ENCODE data around the gene ATP5F1E. TPM values are rescaled to one million over a fixed set of nuclear protein-coding genes. Genes with fewer than 3 reads are reported as not detected.

The ATP5F1E gene
- total and polyA plus RNA-seq, 2 of the 4 experiments (the other 2 are of a cell fraction): 3.8 to 34.5 TPM

DNA sequence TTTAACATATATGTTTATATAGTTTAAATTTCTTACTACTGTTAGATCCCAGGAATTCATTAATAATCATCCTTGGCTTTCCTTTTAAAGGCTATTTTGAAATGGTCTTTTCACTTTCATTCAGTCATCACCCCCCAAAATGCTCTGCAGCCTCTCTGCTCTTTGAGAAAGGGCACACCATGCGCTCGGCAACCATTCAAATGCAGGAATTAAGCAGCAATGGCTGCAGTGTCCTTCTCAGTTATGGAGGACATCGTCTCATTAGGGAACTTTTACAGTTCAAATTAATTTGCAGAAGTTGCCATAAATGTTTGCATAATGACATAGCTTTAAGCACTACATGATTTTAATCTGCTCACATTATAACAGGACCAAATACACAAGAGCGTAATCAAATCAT lies 6.6 kb downstream of the ATP5F1E start:
- no peak overlapping the region for H2BK15ac ChIP-seq (ENCODE audit: low read depth, low read length)
- 100% methylated on average over 3 of the region's 4 CpGs; no CpG with 5 or more reads in 1 of the 2 experiments for WGBS, 2 experiments (ENCODE audit: extremely low coverage in 2 of 2, insufficient read length in 1 of 2)
- no peak overlapping the region for H3K23ac ChIP-seq (ENCODE audit: low read depth, low read length)
- ChIA-PET CTCF (no interaction called here), POLR2A (ENCODE audit: unreplicated experiment) (no interaction called here)
- DNase-seq: no peak
- H2AK9ac ChIP-seq (replicated peaks; ENCODE audit: low read depth, low read length, poor library complexity): no peak overlapping the region
- no peak overlapping the region for H3K9ac ChIP-seq (ENCODE audit: low read depth, low read length)
- no peak overlapping the region for H3K4ac ChIP-seq (ENCODE audit: low read depth, low read length)
- no peak overlapping the region for H3K18ac ChIP-seq (ENCODE audit: low read depth, low read length)
- peaks cover 31% of the 10 kb centered on the region for H3K36me3 ChIP-seq (ENCODE audit: control insufficient read depth, insufficient read depth, low read length)
- H2BK120ac ChIP-seq (ENCODE audit: low read depth, low read length): no peak overlapping the region
- H2AK5ac ChIP-seq (ENCODE audit: low read depth, low read length): no peak overlapping the region
- H4K5ac ChIP-seq (ENCODE audit: low read depth, low read length): no peak overlapping the region
- no peaks in the 10 kb centered on the region for H3K27me3 ChIP-seq (ENCODE audit: control insufficient read depth, insufficient read depth, low read length)
- H3K4me3 ChIP-seq (ENCODE audit: insufficient read depth, low read depth, low read length): no peak overlapping the region
- no peak overlapping the region for H4K91ac ChIP-seq (ENCODE audit: insufficient read depth, low read depth, low read length)
- H3K4me1 ChIP-seq (ENCODE audit: control insufficient read depth, insufficient read depth, low read length): peaks cover 4% of the 10 kb centered on the region; the same call in 1 of the 2 replicates
- peaks cover 6 to 67% of the 10 kb centered on the region in 2 experiments; a peak in 3 of 4 replicates for H3K79me1 ChIP-seq (ENCODE audit: low read depth in 1 of 2, low read length in 2 of 2)
- no peak overlapping the region for H3K27ac ChIP-seq (ENCODE audit: insufficient read depth, low read length)
- ATAC-seq (ENCODE audit: low read depth): no peak
- no peak overlapping the region for H3K56ac ChIP-seq (ENCODE audit: extremely low read depth, insufficient read depth, low read length)
- no peak overlapping the region for H2BK5ac ChIP-seq (ENCODE audit: low read depth, low read length, poor library complexity, severe bottlenecking)
- dilution Hi-C loops (cut with HindIII; ENCODE audit: low sequenced_read_pairs, unreplicated experiment): no loop called here
- no peaks in the 10 kb centered on the region for H3K9me3 ChIP-seq (ENCODE audit: control insufficient read depth, insufficient read depth, low read length)
- intact Hi-C loops (cut with micrococcal nuclease): loop anchor here (5.0 kb wide), 1 partner anchor 38 kb away; no protein-coding TSS in a partner anchor
- peaks cover 14% of the 10 kb centered on the region for H3K9me1 ChIP-seq (ENCODE audit: insufficient read depth, low read length)
- TF ChIP-seq MAFK (IDR thresholded peaks at IDR 0.05; ENCODE audit: low read depth, low read length): no peak
- TF ChIP-seq RFX5 (IDR thresholded peaks at IDR 0.05; ENCODE audit: low read depth, low read length): no peak
- no peak for TF ChIP-seq FOS (IDR thresholded peaks at IDR 0.05; ENCODE audit: low read depth, low read length)
- no peak overlapping the region for H2BK20ac ChIP-seq (ENCODE audit: low read depth, low read length)
- H3K14ac ChIP-seq (replicated peaks; ENCODE audit: low read depth, low read length): no peak overlapping the region
- no peak overlapping the region for H4K8ac ChIP-seq (ENCODE audit: low read depth in 2 of 2, low read length in 2 of 2)
- no peak overlapping the region for H2AFZ ChIP-seq (replicated peaks; ENCODE audit: low read length, poor library complexity)
- no peak overlapping the region for H3K4me2 ChIP-seq (ENCODE audit: low read depth, low read length)
- in situ Hi-C loops (cut with MboI; ENCODE audit: low sequenced_read_pairs): loop anchor here (10.0 to 25.0 kb wide), 4 partner anchors 121 to 1638 kb away; partner anchors contain the start of genes ANKRD60 and RBM38
- no TSS peak for BruUV-seq (replicated peaks)
- H4K20me1 ChIP-seq (ENCODE audit: insufficient read depth, low read length): peaks cover 49% of the 10 kb centered on the region
